Amniotic stem cell (primary cell): ENCODE results near the gene ELF1.
"Not testable (repeated sequence)": the region's sequence is repeated elsewhere in the genome, so short reads cannot be mapped to it uniquely, and the experiment has no call there.

Experiments used
- DNase-seq: peaks from one replicate; lab custom pipeline; 2025; lab: John Stamatoyannopoulos, UW

The ELF1 gene

GRCh38 chr13:40982772-40983171 is 36.3 kb downstream of the ELF1 start:
- no peak for DNase-seq

GRCh38 chr13:40981949-40982348 is 37.2 kb downstream of the ELF1 start:
- DNase-seq = no peak

GRCh38 chr13:40981361-40981760 is 37.8 kb downstream of the ELF1 start:
- DNase-seq = no peak

GRCh38 chr13:40980461-40980860 is 38.7 kb downstream of the ELF1 start:
- DNase-seq = no peak

- no peak for DNase-seq
These were observed 39.9 kb downstream of the ELF1 start for GRCh38 chr13:40979232-40979631.

GRCh38 chr13:40978109-40978508 is 41.0 kb downstream of the ELF1 start:
- DNase-seq = not testable (repeated sequence)

GRCh38 chr13:40975441-40975840 is 43.7 kb downstream of the ELF1 start:
- no peak for DNase-seq

GRCh38 chr13:40974460-40975407 is 44.4 kb downstream of the ELF1 start:
- no peak for DNase-seq

- no peak for DNase-seq
These were observed 45.7 kb downstream of the ELF1 start for GRCh38 chr13:40973409-40973808.

- no peak for DNase-seq
These were observed 47.8 kb downstream of the ELF1 start for GRCh38 chr13:40971321-40971720.

- DNase-seq = no peak
These were observed 48.3 kb downstream of the ELF1 start for GRCh38 chr13:40970803-40971202.

- DNase-seq = no peak
These were observed 49.8 kb downstream of the ELF1 start for GRCh38 chr13:40969169-40969901.

GRCh38 chr13:40968416-40969000 is 50.6 kb downstream of the ELF1 start:
- no peak for DNase-seq

GRCh38 chr13:40966298-40966697 is 52.8 kb downstream of the ELF1 start:
- DNase-seq = no peak

- no peak for DNase-seq
These were observed 55.2 kb downstream of the ELF1 start for GRCh38 chr13:40963927-40964326.

- DNase-seq = no peak
These were observed 57.3 kb downstream of the ELF1 start for GRCh38 chr13:40961826-40962225.

- DNase-seq = no peak
These were observed 57.9 kb downstream of the ELF1 start for GRCh38 chr13:40961214-40961613.

GRCh38 chr13:40960716-40961115 is 58.4 kb downstream of the ELF1 start:
- no peak for DNase-seq

GRCh38 chr13:40958655-40959054 is 60.5 kb downstream of the ELF1 start:
- no peak for DNase-seq

- no peak for DNase-seq
These were observed 72.6 kb downstream of the ELF1 start for GRCh38 chr13:40946485-40946884.

- DNase-seq = no peak
These were observed 76.0 kb downstream of the ELF1 start for GRCh38 chr13:40943073-40943472.

GRCh38 chr13:40941581-40941980 is 77.5 kb downstream of the ELF1 start:
- DNase-seq = no peak

GRCh38 chr13:40940841-40941240 is 78.3 kb downstream of the ELF1 start:
- no peak for DNase-seq
